Aorta (tissue), 5 donors: ENCODE measurements around the gene PHLDB2. TPM values are rescaled to one million over a fixed set of nuclear protein-coding genes. Genes with fewer than 3 reads are reported as not detected.
"Not testable (repeated sequence)": the region's sequence is repeated elsewhere in the genome, so short reads cannot be mapped to it uniquely, and the experiment has no call there.

Experiments
- ATAC-seq: fragments of 200-7000 bp; cut with Tn5 transposase; one replicate; pipeline ENCODE4 v1.9.1; 2022; ENCODE audit warnings: moderate library complexity; ENCODE audit not compliant: low FRiP score
- DNase-seq, 2 donors: peaks; one replicate each; pipeline ENCODE4 v3.0.0-alpha.2; 2020
- H3K27ac ChIP-seq, 2 donors: one replicate each; pipeline ENCODE4 v1.5.1; 2013; ENCODE audit warnings: low read length in 2 of 2, mild to moderate bottlenecking in 2 of 2, moderate library complexity in 2 of 2, control low read depth in 1 of 2, inconsistent platforms in 1 of 2, low read depth in 1 of 2
- H3K27me3 ChIP-seq, 2 donors: one replicate each; pipeline ENCODE4 v1.6.1; 2013; ENCODE audit warnings: control low read depth in 1 of 2, low read length in 1 of 2, mild to moderate bottlenecking in 1 of 2, moderate library complexity in 1 of 2; ENCODE audit not compliant: insufficient read depth in 2 of 2, control insufficient read depth in 1 of 2
- H3K36me3 ChIP-seq, 2 donors: one replicate each; pipeline ENCODE4 v1.6.1; 2013; ENCODE audit warnings: control low read depth in 1 of 2, low read length in 1 of 2, mild to moderate bottlenecking in 1 of 2; ENCODE audit not compliant: insufficient read depth in 2 of 2, control insufficient read depth in 1 of 2
- H3K4me1 ChIP-seq, 2 donors: one replicate each; pipeline ENCODE4 v1.6.1; 2013; ENCODE audit warnings: low read length in 2 of 2, control low read depth in 1 of 2, mild to moderate bottlenecking in 1 of 2, moderate library complexity in 1 of 2; ENCODE audit not compliant: insufficient read depth in 2 of 2, control insufficient read depth in 1 of 2
- H3K4me3 ChIP-seq, 2 donors: one replicate each; pipeline ENCODE4 v1.5.1; 2013; ENCODE audit warnings: low read length in 2 of 2, control low read depth in 1 of 2, mild to moderate bottlenecking in 1 of 2
- H3K9me3 ChIP-seq: one replicate; pipeline ENCODE4 v1.6.1; 2013; ENCODE audit warnings: mild to moderate bottlenecking, low read length; ENCODE audit not compliant: control insufficient read depth
- WGBS, 2 donors: extraction: QIAGEN DNeasy Blood & Tissue Kit; methylation state at CpG; one replicate each; pipeline ENCODE4 v1.1.7; 2013; 5-methylcytosine and 5-hydroxymethylcytosine counted together
- intact Hi-C, 2 donors: fragments of 100-400 bp; cut with DNase I; formaldehyde crosslinking; loops; one replicate each; pipeline versions ENCODE4 v1.14.2 to v1.15.0; 2022
- long read RNA-seq, 2 donors: library from polyadenylated mRNA; unstranded; transcript quantifications; one replicate each; pipeline ENCODE4 v2.0.0, GENCODE V29; 2020 to 2021
- polyA plus RNA-seq, 2 donors: library from polyadenylated mRNA; stranded (reverse); fragments of 200-250 nt; gene quantifications; one replicate each; pipeline ENCODE4 v1.2.3, GENCODE V29; 2013
- total RNA-seq, 2 donors: library from RNA; stranded (reverse); fragmentation: NEBNext Ultra II Directional; extraction: Animal tissue kit (Norgen Biotek cat#: 25700); gene quantifications; one replicate each; pipeline ENCODE4 v1.2.1, GENCODE V29; 2021
- donor health status: healthy with polysubstance abuse.
- donor health status: Bipolar disorder and iron deficiency.
- donor health status: DM: no; HTN: no; CAD: no.
- donor health status: DM: no; HTN: no; CAD: no.
- donor health status: DM: yes; HTN: yes; CAD: no.

The PHLDB2 gene
- total RNA-seq = 100 to 1,000 TPM; 166 to 175 TPM
- polyA plus RNA-seq = 10 to 100 TPM; 25.9 to 58.4 TPM
- long read RNA-seq, donor 1, partial matches to known transcripts = 135 of 183 reads
- long read RNA-seq, donor 1, other reads (novel, unspliced or antisense) = 47 of 183 reads
- long read RNA-seq, donor 2, full-length matches to known transcripts = 2 of 38 reads
- long read RNA-seq, donor 2, partial matches to known transcripts = 12 of 38 reads
- long read RNA-seq, donor 2, other reads (novel, unspliced or antisense) = 24 of 38 reads

DNA sequence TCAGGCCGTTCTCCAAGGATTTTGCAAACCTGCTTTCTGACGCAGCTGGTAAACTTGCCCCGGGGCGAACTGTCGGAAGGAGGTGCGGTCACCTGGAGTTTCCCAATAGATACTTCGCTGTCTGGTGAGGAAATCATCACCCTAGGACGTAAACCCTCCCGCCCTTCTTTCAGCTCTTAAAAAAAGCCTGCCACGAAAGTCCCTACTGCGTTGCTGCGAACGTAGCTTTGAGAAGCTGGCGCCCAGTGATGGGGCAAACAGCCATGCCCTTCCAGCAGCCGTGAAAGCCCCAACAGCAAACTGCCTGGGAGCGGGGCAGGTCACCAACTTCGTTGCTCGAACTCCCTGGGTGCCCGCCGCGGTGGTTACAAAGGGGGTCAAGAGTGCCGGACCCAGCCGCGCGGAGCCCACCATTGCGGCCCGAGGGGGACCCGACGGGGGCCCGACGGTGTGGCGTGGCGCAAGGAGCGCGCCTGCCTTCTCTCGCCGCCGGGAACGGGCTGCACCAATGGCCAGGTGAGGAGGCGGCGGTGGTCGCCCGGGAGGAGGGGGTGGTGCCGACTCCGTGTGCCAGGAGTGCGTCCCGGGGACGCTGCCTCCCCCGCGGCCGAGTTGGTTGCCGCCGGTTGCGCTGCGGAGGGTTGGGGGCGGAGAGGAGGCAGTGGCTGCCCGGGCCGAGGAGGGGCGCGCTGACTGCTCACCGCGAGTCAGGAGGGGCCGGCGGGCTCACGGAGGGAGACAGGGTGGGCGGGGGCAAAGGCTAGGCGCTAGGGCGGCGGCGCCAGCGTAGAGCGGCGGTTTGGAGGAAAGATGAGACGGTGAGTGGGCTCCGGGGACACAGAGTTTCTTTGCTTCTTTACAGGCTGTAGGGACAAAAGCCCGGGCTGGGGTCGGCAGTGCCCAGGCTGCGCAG is at the start of gene PHLDB2:
Gene PHLDB2 (plus strand): TSS at position 205 of the 913 bp plus-strand sequence. CDS start 24,813 bp downstream, outside the sequence.
- Histone ChIP-seq H3K27ac (peak within 1 kb of the TSS; percentile 92 to 95), H3K4me1 (peaks cover 0 to 10% of the 10 kb centered on the region in 2 donors), H3K9me3 (no peaks in the 10 kb centered on the region), H3K4me3 (peak within 1 kb of the TSS; percentile 78 to 79), H3K27me3 (no peaks in the 10 kb centered on the region), H3K36me3 (no peaks in the 10 kb centered on the region)
- intact Hi-C loops = loop anchor here in 1 of 2 donors (2.0 kb wide), 1 partner anchor 57 kb away; no protein-coding TSS in a partner anchor
- WGBS, 2 donors = 1% methylated on average over 66 to 78 of the region's 78 CpGs
- DNase-seq (peak; percentile 91 to 95), ATAC-seq (peak; percentile 96)

DNA sequence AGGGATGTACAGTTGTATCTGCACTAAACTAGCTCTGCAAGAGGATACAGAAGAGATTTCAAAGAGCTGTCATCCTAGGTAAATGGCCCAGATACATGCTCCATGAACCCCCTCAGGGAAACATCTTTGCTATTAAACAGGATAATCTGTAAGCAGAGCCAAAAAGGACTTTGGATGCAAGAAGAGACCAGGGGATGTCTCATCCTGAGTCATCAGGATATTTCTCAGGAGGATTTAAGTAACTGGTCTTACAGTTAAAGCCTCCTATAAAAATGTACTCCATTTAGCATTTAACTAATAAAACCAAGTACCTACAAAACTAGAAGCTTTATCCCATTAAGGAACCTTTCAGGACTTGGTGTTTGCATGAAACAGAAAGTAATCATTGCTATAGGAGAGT is 48.2 kb upstream of the PHLDB2 start:
- no peak for ATAC-seq
- peaks cover 0 to 6% of the 10 kb centered on the region in 2 donors for H3K4me1 ChIP-seq
- intact Hi-C loops = loop anchor here in 1 of 2 donors (5.0 kb wide), 1 partner anchor 36 kb away; no protein-coding TSS in a partner anchor
- H3K4me3 ChIP-seq = no peak overlapping the region
- H3K27ac ChIP-seq = no peak overlapping the region
- DNase-seq = no peak
- H3K27me3 ChIP-seq = no peaks in the 10 kb centered on the region
- H3K36me3 ChIP-seq = no peaks in the 10 kb centered on the region
- no peaks in the 10 kb centered on the region for H3K9me3 ChIP-seq

DNA sequence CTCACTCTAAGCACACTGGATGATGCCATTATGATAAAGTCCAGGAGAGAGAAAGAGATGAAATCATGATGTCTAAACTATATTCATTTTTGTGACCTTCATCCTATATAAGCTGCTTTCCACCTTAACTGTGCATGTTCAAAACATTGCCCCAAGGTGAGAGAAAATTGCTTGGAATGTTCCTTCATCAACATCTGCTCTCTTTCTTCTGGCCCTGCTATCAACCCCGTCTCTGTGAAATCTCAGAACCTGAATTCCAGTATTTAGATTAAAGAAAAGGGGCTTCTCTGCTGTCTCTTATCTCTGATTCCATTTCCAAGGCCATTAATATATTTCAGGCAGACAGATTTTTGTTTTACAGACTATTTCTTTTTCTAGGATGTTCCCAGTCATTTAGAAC is 47.3 kb upstream of the PHLDB2 start:
- WGBS, 2 donors = 85 to 93% methylated on average over 1 of the region's 1 CpG
- Histone ChIP-seq H3K4me3 (no peak overlapping the region), H3K9me3 (no peaks in the 10 kb centered on the region), H3K36me3 (no peaks in the 10 kb centered on the region), H3K27ac (no peak overlapping the region), H3K27me3 (no peaks in the 10 kb centered on the region), H3K4me1 (peaks cover 0 to 6% of the 10 kb centered on the region in 2 donors)
- no peak for ATAC-seq
- no peak for DNase-seq
- intact Hi-C loops = loop anchor here in 1 of 2 donors (5.0 kb wide), 1 partner anchor 35 kb away; no protein-coding TSS in a partner anchor

DNA sequence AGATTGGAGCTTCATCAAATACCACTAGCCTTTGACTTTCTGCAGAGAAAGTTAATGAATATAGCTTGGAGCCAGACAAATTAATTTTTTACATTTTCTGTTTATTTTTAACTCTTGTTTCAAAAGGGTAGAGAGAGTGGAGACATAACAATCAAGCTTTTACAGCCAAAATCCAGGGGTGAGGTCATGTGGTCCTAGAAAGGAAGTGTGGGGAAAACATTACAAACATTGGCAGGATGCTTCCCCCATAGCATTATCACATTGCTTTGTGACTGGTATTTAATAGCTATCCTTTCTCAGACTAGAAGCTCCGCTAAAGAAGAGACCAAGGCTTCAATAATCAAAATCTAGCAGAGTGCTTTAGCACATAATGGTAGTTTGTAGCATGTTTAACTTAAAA is 46.4 kb upstream of the PHLDB2 start:
- no peak for ATAC-seq
- 99 to 100% methylated on average over 1 of the region's 1 CpG for WGBS, 2 donors

DNA sequence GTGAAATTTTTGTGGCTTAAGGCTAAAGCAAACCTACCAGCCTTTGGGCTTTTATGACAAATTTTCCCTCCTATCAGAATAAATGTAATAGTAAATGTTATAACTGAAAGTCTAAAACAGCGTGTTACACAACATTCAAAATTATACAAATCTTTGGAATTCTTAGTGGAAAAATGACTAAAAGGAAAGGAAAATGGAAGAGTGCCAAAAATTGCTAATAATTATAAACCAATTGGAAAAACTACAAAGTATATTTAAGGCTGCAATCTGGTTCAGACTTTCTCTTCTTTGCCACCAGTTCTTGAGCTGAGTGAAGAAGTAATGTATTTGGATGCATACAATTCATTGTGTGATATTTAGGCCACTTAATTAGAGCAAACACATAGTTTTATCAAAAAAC is 45.6 kb upstream of the PHLDB2 start:
- Histone ChIP-seq H3K27me3 (no peaks in the 10 kb centered on the region), H3K4me1 (peaks cover 0 to 2% of the 10 kb centered on the region in 2 donors), H3K27ac (no peak overlapping the region), H3K4me3 (no peak overlapping the region), H3K36me3 (no peaks in the 10 kb centered on the region), H3K9me3 (no peaks in the 10 kb centered on the region)
- WGBS, 2 donors = 82 to 84% methylated on average over 1 of the region's 1 CpG
- no peak for DNase-seq
- intact Hi-C loops = loop anchor here in 1 of 2 donors (5.0 kb wide), 1 partner anchor 34 kb away; no protein-coding TSS in a partner anchor
- no peak for ATAC-seq

More for the DNA sequence above, 46.4 kb upstream of the PHLDB2 start:
- DNase-seq = no peak
- Histone ChIP-seq H3K4me1 (peaks cover 0 to 6% of the 10 kb centered on the region in 2 donors), H3K27ac (no peak overlapping the region), H3K27me3 (no peaks in the 10 kb centered on the region), H3K36me3 (no peaks in the 10 kb centered on the region), H3K4me3 (no peak overlapping the region), H3K9me3 (no peaks in the 10 kb centered on the region)
- intact Hi-C loops = loop anchor here in 1 of 2 donors (5.0 kb wide), 1 partner anchor 35 kb away; no protein-coding TSS in a partner anchor

DNA sequence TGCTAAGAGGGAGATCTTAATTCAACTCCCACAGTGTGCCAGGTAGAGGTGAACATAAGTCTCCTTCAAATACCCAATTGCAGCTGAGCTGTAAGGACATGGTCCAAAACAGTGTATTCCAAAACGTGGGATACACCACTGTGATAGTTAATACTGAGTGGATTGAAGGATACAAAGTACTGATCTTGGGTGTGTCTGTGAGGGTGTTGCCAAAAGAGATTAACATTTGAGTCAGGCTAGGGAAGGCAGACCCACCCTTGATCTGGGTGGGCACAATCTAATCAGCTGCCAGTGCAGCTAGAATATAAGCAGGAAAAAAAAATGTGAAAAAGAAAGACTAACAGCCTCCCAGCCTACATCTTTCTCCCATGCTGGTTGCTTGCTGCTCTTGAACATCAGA is 45.1 kb upstream of the PHLDB2 start:
- DNase-seq (no peak), ATAC-seq (no peak)
- H3K36me3 ChIP-seq = no peaks in the 10 kb centered on the region
- no peaks in the 10 kb centered on the region for H3K27me3 ChIP-seq
- no peaks in the 10 kb centered on the region for H3K9me3 ChIP-seq
- intact Hi-C loops = loop anchor here in 1 of 2 donors (5.0 kb wide), 1 partner anchor 33 kb away; no protein-coding TSS in a partner anchor
- H3K4me3 ChIP-seq = no peak overlapping the region
- peaks cover 0 to 2% of the 10 kb centered on the region in 2 donors for H3K4me1 ChIP-seq
- H3K27ac ChIP-seq = no peak overlapping the region
- WGBS, 2 donors = 83% methylated on average over 1 of the region's 1 CpG

DNA sequence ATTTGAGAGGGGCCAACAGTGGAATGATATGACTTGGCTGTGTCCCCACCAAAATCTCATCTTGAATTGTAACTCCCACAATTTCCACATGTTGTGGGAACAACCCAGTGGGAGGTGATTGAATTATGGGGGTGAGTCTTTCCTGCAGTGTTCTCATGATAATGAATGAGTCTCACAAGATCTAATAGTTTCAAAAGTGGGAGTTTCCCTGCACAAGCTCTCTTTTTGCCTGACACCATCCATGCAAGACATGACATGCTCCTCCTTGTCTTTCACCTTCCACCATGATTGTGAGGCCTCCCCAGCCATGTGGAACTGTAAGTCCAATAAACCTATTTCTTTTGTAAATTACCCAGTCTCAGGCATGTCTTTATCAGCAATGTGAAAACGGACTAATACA is 42.3 kb upstream of the PHLDB2 start:
- H3K4me3 ChIP-seq, H3K4me1 ChIP-seq, intact Hi-C loops, ATAC-seq, DNase-seq, H3K27me3 ChIP-seq, H3K36me3 ChIP-seq, H3K27ac ChIP-seq, H3K9me3 ChIP-seq: not testable (repeated sequence)
- WGBS, 2 donors = 83 to 84% methylated on average over 1 of the region's 1 CpG

DNA sequence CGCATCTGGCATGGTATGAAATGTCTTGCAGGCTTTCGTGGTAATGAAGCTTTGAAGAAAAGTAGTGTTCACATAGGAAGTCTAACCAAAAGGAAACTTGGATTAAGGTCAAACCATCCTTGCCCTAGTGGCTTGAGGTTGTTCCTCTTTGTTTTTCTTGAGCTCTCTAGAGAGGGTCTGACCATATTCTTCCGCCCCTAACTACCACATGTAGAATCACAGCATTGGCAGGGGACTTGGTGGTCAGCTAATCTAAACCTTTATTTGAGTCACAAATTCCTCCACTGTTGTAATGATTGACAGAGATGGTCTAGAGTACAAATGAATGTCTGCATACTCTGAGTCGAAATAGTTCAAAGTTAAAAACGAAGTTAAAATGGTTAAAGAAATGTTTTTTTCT is 39.1 kb upstream of the PHLDB2 start:
- 94 to 95% methylated on average over 5 of the region's 5 CpGs for whole genome bisulfite sequencing, 2 donors
- peaks cover 0 to 3% of the 10 kb centered on the region in 2 donors for H3K4me1 ChIP-seq
- no peak for ATAC-seq

More for the DNA sequence above, 39.1 kb upstream of the PHLDB2 start:
- H3K9me3 ChIP-seq = no peaks in the 10 kb centered on the region
- H3K36me3 ChIP-seq = no peaks in the 10 kb centered on the region
- no peaks in the 10 kb centered on the region for H3K27me3 ChIP-seq
- DNase-seq = no peak
- H3K4me3 ChIP-seq = no peak overlapping the region
- H3K27ac ChIP-seq = no peak overlapping the region
- intact Hi-C loops = no loop called here
